Fibroblast of lung (primary cell): Measurements from ENCODE around the gene S100B.

Experiments
- CTCF ChIP-seq, 2 donors: IDR thresholded peaks in 1 of 2; conservative IDR thresholded peaks in 1 of 2; 1 replicate in 1 of 2; 2 replicates in 1 of 2; pipeline ENCODE4 v1.5.1; 2011 to 2012; ENCODE audit warnings: low read length in 2 of 2, control low read depth in 1 of 2, inconsistent platforms in 1 of 2, low read depth in 1 of 2, mild to moderate bottlenecking in 1 of 2
- EZH2 ChIP-seq: IDR thresholded peaks from 2 replicates; pipeline ENCODE4 v1.5.1; 2012; ENCODE audit warnings: low read length, control low read depth, mild to moderate bottlenecking; ENCODE audit errors: missing control alignments

GRCh38 chr21:46650476-46651098 is 45.7 kb upstream of the S100B start:
- TF ChIP-seq CTCF (conservative IDR thresholded peaks at IDR 0.05 in 1 of 2, IDR thresholded peaks at IDR 0.05 in 1 of 2; ENCODE audit: low read depth in 1 of 2, low read length in 2 of 2) (no peak), EZH2 (no peak)
